Fibroblast of lung (primary cell): ENCODE data around the gene CDC16. TPM values are rescaled to one million over a fixed set of nuclear protein-coding genes. Genes with fewer than 3 reads are reported as not detected.

Experiments used
- DNase-seq, 2 donors: peaks; one replicate each; pipeline versions ENCODE4 v3.0.0 to v3.0.0-alpha.2; 2010; ENCODE audit warnings: low read depth in 2 of 2
- H2AFZ ChIP-seq: 2 replicates; pipeline ENCODE4 v1.5.1; 2012; ENCODE audit warnings: low read length, control low read depth, inconsistent platforms
- H3K27ac ChIP-seq: 2 replicates; pipeline ENCODE4 v1.5.1; 2011; ENCODE audit warnings: low read length, control low read depth; ENCODE audit not compliant: insufficient read depth
- H3K27me3 ChIP-seq: 2 replicates; pipeline ENCODE4 v1.5.1; 2011; ENCODE audit warnings: mild to moderate bottlenecking, low read length; ENCODE audit not compliant: control insufficient read depth, insufficient read depth
- H3K36me3 ChIP-seq: 2 replicates; pipeline ENCODE4 v1.5.1; 2011; ENCODE audit warnings: low read length; ENCODE audit not compliant: control insufficient read depth, insufficient read depth
- H3K4me1 ChIP-seq: 2 replicates; pipeline ENCODE4 v1.5.1; 2011; ENCODE audit warnings: low read length; ENCODE audit not compliant: control insufficient read depth, insufficient read depth; ENCODE audit errors: extremely low read depth
- H3K4me2 ChIP-seq: 2 replicates; pipeline ENCODE4 v1.5.1; 2011; ENCODE audit warnings: low read length, control low read depth; ENCODE audit not compliant: insufficient read depth; ENCODE audit errors: extremely low read depth
- H3K4me3 ChIP-seq, 4 experiments: fragments of 200-600 bp in 1 of 4; sonication (generic) in 1 of 4; replicated peaks in 1 of 4; 2 replicates each; pipeline ENCODE4 v1.5.1; 2011 to 2016; ENCODE audit warnings: low read length in 4 of 4, low read depth in 3 of 4, mild to moderate bottlenecking in 3 of 4, control low read depth in 2 of 4, inconsistent platforms in 1 of 4, mixed read lengths in 1 of 4; ENCODE audit not compliant: insufficient read depth in 1 of 4; ENCODE audit errors: control extremely low read depth in 1 of 4
- H3K79me2 ChIP-seq: 2 replicates; pipeline ENCODE4 v1.5.1; 2012; ENCODE audit warnings: mild to moderate bottlenecking, low read length, inconsistent platforms; ENCODE audit not compliant: control insufficient read depth, insufficient read depth
- H3K9ac ChIP-seq: 2 replicates; pipeline ENCODE4 v1.5.1; 2011; ENCODE audit warnings: mild to moderate bottlenecking, low read length, control low read depth; ENCODE audit not compliant: insufficient read depth
- H3K9me3 ChIP-seq: 2 replicates; pipeline ENCODE4 v1.5.1; 2012; ENCODE audit warnings: low read depth, low read length; ENCODE audit not compliant: control insufficient read depth, insufficient read depth
- H4K20me1 ChIP-seq: 2 replicates; pipeline ENCODE4 v1.5.1; 2011; ENCODE audit warnings: low read length; ENCODE audit not compliant: control insufficient read depth, insufficient read depth; ENCODE audit errors: extremely low read depth
- CTCF ChIP-seq, 2 donors: IDR thresholded peaks in 1 of 2; conservative IDR thresholded peaks in 1 of 2; 1 replicate in 1 of 2; 2 replicates in 1 of 2; pipeline ENCODE4 v1.5.1; 2011 to 2012; ENCODE audit warnings: low read length in 2 of 2, control low read depth in 1 of 2, inconsistent platforms in 1 of 2, low read depth in 1 of 2, mild to moderate bottlenecking in 1 of 2
- EZH2 ChIP-seq: IDR thresholded peaks from 2 replicates; pipeline ENCODE4 v1.5.1; 2012; ENCODE audit warnings: low read length, control low read depth, mild to moderate bottlenecking; ENCODE audit errors: missing control alignments
- polyA plus RNA-seq, 2 donors: library from polyadenylated mRNA; depleted of rRNA in 1 of 2; stranded (reverse) in 1 of 2; unstranded in 1 of 2; fragments of >200 nt; gene quantifications; 2 replicates each; pipeline ENCODE4 v1.2.1, GENCODE V29; 2011 to 2012; ENCODE audit warnings: missing spikeins in 1 of 2
- total RNA-seq: library from RNA; depleted of rRNA; stranded (reverse); fragments of >200 nt; gene quantifications from 2 replicates; pipeline ENCODE4 v1.2.1, GENCODE V29; 2014

The CDC16 gene
- total and polyA plus RNA-seq, 2 donors (not counting 1 experiment from before 2014, with no cell fraction given), result 52.2 to 101 TPM

GRCh38 chr13:114199954-114200353, 34.7 kb upstream of the CDC16 start:
- no peak overlapping the region for H3K9ac ChIP-seq
- no peaks in the 10 kb centered on the region for H3K79me2 ChIP-seq
- H2AFZ ChIP-seq, result no peak overlapping the region
- no peaks in the 10 kb centered on the region for H3K9me3 ChIP-seq
- no peak overlapping the region for H3K4me2 ChIP-seq
- H3K4me1 ChIP-seq, result no peaks in the 10 kb centered on the region
- no peaks in the 10 kb centered on the region for H4K20me1 ChIP-seq
- TF ChIP-seq EZH2, result no peak
- TF ChIP-seq CTCF (conservative IDR thresholded peaks at IDR 0.05 in 1 of 2, IDR thresholded peaks at IDR 0.05 in 1 of 2; ENCODE audit: low read depth in 1 of 2, low read length in 2 of 2), result no peak
- DNase-seq, result no peak
- H3K36me3 ChIP-seq, result no peaks in the 10 kb centered on the region
- H3K4me3 ChIP-seq, result peak overlapping the region in 1 of 4 experiments; percentile 10
- peaks cover 16% of the 10 kb centered on the region for H3K27me3 ChIP-seq
- no peak overlapping the region for H3K27ac ChIP-seq

GRCh38 chr13:114200399-114200911, 34.2 kb upstream of the CDC16 start:
- Histone ChIP-seq H2AFZ (no peak overlapping the region), H3K4me3 (peak overlapping the region in 1 of 4 experiments; percentile 36), H3K4me2 (no peak overlapping the region), H3K79me2 (no peaks in the 10 kb centered on the region), H3K9ac (no peak overlapping the region), H3K36me3 (no peaks in the 10 kb centered on the region), H3K27me3 (peaks cover 16% of the 10 kb centered on the region), H3K9me3 (no peaks in the 10 kb centered on the region), H4K20me1 (no peaks in the 10 kb centered on the region), H3K27ac (no peak overlapping the region), H3K4me1 (no peaks in the 10 kb centered on the region)
- no peak for TF ChIP-seq CTCF (conservative IDR thresholded peaks at IDR 0.05 in 1 of 2, IDR thresholded peaks at IDR 0.05 in 1 of 2; ENCODE audit: low read depth in 1 of 2, low read length in 2 of 2)
- TF ChIP-seq EZH2, result no peak
- DNase-seq, result peak; percentile 15 to 55

- Histone ChIP-seq H3K9ac (no peak overlapping the region), H3K9me3 (no peaks in the 10 kb centered on the region), H3K79me2 (no peaks in the 10 kb centered on the region), H3K4me1 (no peaks in the 10 kb centered on the region), H3K4me3 (no peak overlapping the region), H4K20me1 (no peaks in the 10 kb centered on the region), H3K4me2 (no peak overlapping the region), H3K27ac (no peak overlapping the region), H3K36me3 (no peaks in the 10 kb centered on the region), H3K27me3 (peaks cover 16% of the 10 kb centered on the region), H2AFZ (no peak overlapping the region)
- no peak for DNase-seq
- no peak for TF ChIP-seq EZH2
- no peak for TF ChIP-seq CTCF (conservative IDR thresholded peaks at IDR 0.05 in 1 of 2, IDR thresholded peaks at IDR 0.05 in 1 of 2; ENCODE audit: low read depth in 1 of 2, low read length in 2 of 2)
These were observed 32.1 kb upstream of the CDC16 start for GRCh38 chr13:114202581-114202980.
